Ascending aorta (tissue), 2 donors: ENCODE results near the gene PGR. TPM values are rescaled to one million over a fixed set of nuclear protein-coding genes. Genes with fewer than 3 reads are reported as not detected.

Experiments
- DNase-seq, 2 donors: peaks; one replicate each; pipeline ENCODE4 v3.0.0-alpha.2; 2019; ENCODE audit warnings: low spot score in 2 of 2
- H3K27ac ChIP-seq, 2 donors: fragments of 200-600 bp; sonication (generic); one replicate each; pipeline ENCODE4 v1.5.1; 2016 to 2017; ENCODE audit warnings: mild to moderate bottlenecking in 1 of 2
- H3K27me3 ChIP-seq: fragments of 200-600 bp; sonication (generic); one replicate; pipeline ENCODE4 v1.5.1; 2017
- H3K36me3 ChIP-seq, 2 donors: fragments of 200-600 bp; sonication (generic); one replicate each; pipeline ENCODE4 v1.5.1; 2016
- H3K4me1 ChIP-seq, 2 donors: fragments of 200-600 bp; sonication (generic); one replicate each; pipeline ENCODE4 v1.5.1; 2016 to 2017; ENCODE audit warnings: mild to moderate bottlenecking in 1 of 2
- H3K4me3 ChIP-seq, 2 donors: fragments of 200-600 bp; sonication (generic); one replicate each; pipeline ENCODE4 v1.5.1; 2016 to 2017; ENCODE audit warnings: mild to moderate bottlenecking in 1 of 2
- H3K9me3 ChIP-seq, 2 donors: fragments of 200-600 bp; sonication (generic); one replicate each; pipeline ENCODE4 v1.5.1; 2016
- intact Hi-C: fragments of 100-400 bp; cut with DNase I; formaldehyde crosslinking; loops from one replicate; pipeline ENCODE4 v1.15.1; 2023
- total RNA-seq: library from RNA; depleted of rRNA; stranded (reverse); fragments of >200 nt; gene quantifications from one replicate; pipeline ENCODE4 v1.1.0, GENCODE V29; 2016
- TF ChIP-seq, protein P1 (sequence below), 3 experiments: fragments of 200-600 bp in 2 of 3; fragments of 450-650 bp in 1 of 3; sonication (generic) in 2 of 3; IDR thresholded peaks; one replicate each; pipeline ENCODE4 v1.5.1; 2016 to 2019; ENCODE audit warnings: antibody characterized with exemption in 3 of 3, mild to moderate bottlenecking in 1 of 3, moderate library complexity in 1 of 3

PGR gene
- total RNA-seq, 1 donor from 2014 or later, result 31.1 TPM

DNA sequence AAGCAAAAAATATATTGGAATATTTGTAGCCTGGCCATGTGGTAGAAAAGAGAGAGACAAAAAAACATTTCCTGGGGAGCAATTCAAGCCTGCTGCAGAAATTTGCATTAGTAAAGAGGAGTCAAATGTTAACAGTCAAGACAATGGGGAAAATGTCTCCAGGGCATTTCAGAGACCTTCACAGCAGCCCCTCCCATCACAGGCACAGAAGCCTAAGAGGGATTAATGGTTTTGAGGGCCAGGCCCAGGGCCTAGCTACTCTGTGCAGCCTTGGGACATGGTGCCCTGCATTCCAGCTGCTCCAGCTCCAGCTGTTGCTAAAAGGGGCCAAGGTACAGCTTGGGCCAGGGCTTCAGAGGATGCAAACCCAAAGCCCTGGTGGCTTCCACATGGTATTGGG lies 46.8 kb downstream of the PGR start:
- no peak for DNase-seq
- Histone ChIP-seq H3K4me1 (peaks cover 0 to 6% of the 10 kb centered on the region in 2 donors), H3K36me3 (peaks cover 8 to 29% of the 10 kb centered on the region in 2 donors), H3K9me3 (peaks cover 6 to 17% of the 10 kb centered on the region in 2 donors), H3K27me3 (no peaks in the 10 kb centered on the region), H3K4me3 (no peak overlapping the region), H3K27ac (no peak overlapping the region)
- intact Hi-C loops, result no loop called here
- TF ChIP-seq, protein P1, sequence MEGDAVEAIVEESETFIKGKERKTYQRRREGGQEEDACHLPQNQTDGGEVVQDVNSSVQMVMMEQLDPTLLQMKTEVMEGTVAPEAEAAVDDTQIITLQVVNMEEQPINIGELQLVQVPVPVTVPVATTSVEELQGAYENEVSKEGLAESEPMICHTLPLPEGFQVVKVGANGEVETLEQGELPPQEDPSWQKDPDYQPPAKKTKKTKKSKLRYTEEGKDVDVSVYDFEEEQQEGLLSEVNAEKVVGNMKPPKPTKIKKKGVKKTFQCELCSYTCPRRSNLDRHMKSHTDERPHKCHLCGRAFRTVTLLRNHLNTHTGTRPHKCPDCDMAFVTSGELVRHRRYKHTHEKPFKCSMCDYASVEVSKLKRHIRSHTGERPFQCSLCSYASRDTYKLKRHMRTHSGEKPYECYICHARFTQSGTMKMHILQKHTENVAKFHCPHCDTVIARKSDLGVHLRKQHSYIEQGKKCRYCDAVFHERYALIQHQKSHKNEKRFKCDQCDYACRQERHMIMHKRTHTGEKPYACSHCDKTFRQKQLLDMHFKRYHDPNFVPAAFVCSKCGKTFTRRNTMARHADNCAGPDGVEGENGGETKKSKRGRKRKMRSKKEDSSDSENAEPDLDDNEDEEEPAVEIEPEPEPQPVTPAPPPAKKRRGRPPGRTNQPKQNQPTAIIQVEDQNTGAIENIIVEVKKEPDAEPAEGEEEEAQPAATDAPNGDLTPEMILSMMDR (IDR thresholded peaks at IDR 0.05), result no peak

DNA sequence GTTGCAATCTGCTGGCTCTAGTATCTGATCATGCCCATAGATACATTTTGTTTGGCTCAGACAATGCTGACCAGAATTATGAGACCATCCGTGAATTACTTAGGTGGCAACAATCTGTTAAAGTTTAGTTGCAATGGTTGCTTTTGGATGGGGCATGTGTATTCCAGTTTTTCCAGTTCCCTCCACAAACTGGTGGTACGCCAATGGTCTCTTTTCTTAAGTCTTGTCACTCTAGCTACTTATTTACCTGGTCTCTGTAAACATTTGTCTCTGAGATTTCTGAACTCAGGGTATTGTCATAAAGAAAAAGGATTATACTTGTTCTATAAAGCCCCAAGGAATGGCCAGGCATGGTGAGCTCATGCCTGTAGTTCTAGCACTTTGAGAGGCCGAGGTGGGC lies 65.9 kb downstream of the PGR start:
- Histone ChIP-seq H3K9me3 (no peaks in the 10 kb centered on the region), H3K27ac (no peak overlapping the region), H3K27me3 (no peaks in the 10 kb centered on the region), H3K4me3 (no peak overlapping the region), H3K36me3 (no peaks in the 10 kb centered on the region), H3K4me1 (peaks cover 0 to 15% of the 10 kb centered on the region in 2 donors)
- intact Hi-C loops, result loop anchor here (5.0 kb wide), 1 partner anchor 64 kb away; the partner anchor contains the start of gene PGR
- DNase-seq, result no peak
- TF ChIP-seq, protein P1 (IDR thresholded peaks at IDR 0.05), result no peak

GRCh38 chr11:101061606-101062005 lies 68.0 kb downstream of the PGR start:
- Histone ChIP-seq H3K27me3 (no peaks in the 10 kb centered on the region), H3K4me3 (no peak overlapping the region), H3K4me1 (peaks cover 0 to 10% of the 10 kb centered on the region in 2 donors), H3K36me3 (no peaks in the 10 kb centered on the region), H3K27ac (peak overlapping the region in 1 of 2 donors; percentile 31), H3K9me3 (no peaks in the 10 kb centered on the region)
- no peak for DNase-seq
- intact Hi-C loops, result loop anchor here (5.0 kb wide), 1 partner anchor 66 kb away; the partner anchor contains the start of gene PGR
- TF ChIP-seq, protein P1 (IDR thresholded peaks at IDR 0.05), result no peak

DNA sequence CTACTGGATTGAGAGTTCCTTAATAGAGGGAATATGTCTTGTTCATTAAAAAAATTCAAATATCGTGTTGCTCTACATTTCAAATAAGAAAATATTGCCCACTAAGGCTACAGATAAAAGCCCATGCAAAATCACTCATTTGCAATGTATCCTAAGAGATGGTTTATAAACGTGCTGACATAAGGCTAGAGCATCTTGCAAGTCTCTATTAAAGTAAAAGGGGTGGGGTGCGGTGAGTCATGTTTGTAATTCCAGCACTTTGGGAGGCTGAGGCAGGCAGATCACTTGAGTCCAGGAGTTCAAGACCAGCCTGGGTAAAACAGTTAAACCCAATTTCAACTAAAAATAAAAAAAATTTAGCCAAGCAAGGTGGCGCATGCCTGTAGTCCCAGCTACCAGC lies 70.3 kb downstream of the PGR start:
- Histone ChIP-seq H3K27ac (no peak overlapping the region), H3K4me1 (no peaks in the 10 kb centered on the region), H3K27me3 (no peaks in the 10 kb centered on the region), H3K4me3 (no peak overlapping the region), H3K9me3 (no peaks in the 10 kb centered on the region), H3K36me3 (no peaks in the 10 kb centered on the region)
- DNase-seq, result no peak
- TF ChIP-seq, protein P1 (IDR thresholded peaks at IDR 0.05), result no peak
- intact Hi-C loops, result no loop called here

- Histone ChIP-seq H3K27ac (no peak overlapping the region), H3K4me3 (no peak overlapping the region), H3K36me3 (peaks cover 0 to 2% of the 10 kb centered on the region in 2 donors), H3K9me3 (no peaks in the 10 kb centered on the region), H3K27me3 (no peaks in the 10 kb centered on the region), H3K4me1 (no peaks in the 10 kb centered on the region)
- intact Hi-C loops, result no loop called here
- DNase-seq, result no peak
- TF ChIP-seq, protein P1 (IDR thresholded peaks at IDR 0.05), result no peak
Observed at GRCh38 chr11:101053492-101053891, 76.1 kb downstream of the PGR start.

- intact Hi-C loops, result no loop called here
- H3K4me1 ChIP-seq, result no peaks in the 10 kb centered on the region
Observed at GRCh38 chr11:101051677-101052076, 77.9 kb downstream of the PGR start.

More at GRCh38 chr11:101051677-101052076, 77.9 kb downstream of the PGR start:
- DNase-seq, result no peak
- Histone ChIP-seq H3K36me3 (peaks cover 0 to 8% of the 10 kb centered on the region in 2 donors), H3K27me3 (no peaks in the 10 kb centered on the region), H3K27ac (no peak overlapping the region), H3K4me3 (no peak overlapping the region), H3K9me3 (no peaks in the 10 kb centered on the region)
- TF ChIP-seq, protein P1 (IDR thresholded peaks at IDR 0.05), result no peak
